ENCODE measurements around the gene SPTSSB.

Gene SPTSSB

GRCh38 chr3:161320837-161321236 lies 50.5 kb downstream of the SPTSSB start:
- Histone ChIP-seq H3K36me3 (ENCODE audit: control insufficient read depth, insufficient read depth, low read length) (no peaks in the 10 kb centered on the region), H2AFZ (no peak overlapping the region), H3K27me3 (ENCODE audit: control insufficient read depth, insufficient read depth, low read length) (no peaks in the 10 kb centered on the region), H3K4me1 (no peaks in the 10 kb centered on the region), H3K4me2 (ENCODE audit: low read length) (no peak overlapping the region), H3K4me3 (ENCODE audit: low read depth, low read length) (no peak overlapping the region), H3K79me2 (no peaks in the 10 kb centered on the region), H3K9me3 (ENCODE audit: control insufficient read depth, low read length) (no peaks in the 10 kb centered on the region), H3K9ac (no peak overlapping the region), H3K27ac (no peak overlapping the region)
- TF ChIP-seq CTCF (IDR thresholded peaks at IDR 0.05), result no peak

GRCh38 chr3:161319867-161320266 lies 51.5 kb downstream of the SPTSSB start:
- H3K4me3 ChIP-seq (ENCODE audit: low read depth, low read length), result no peak overlapping the region
- no peak overlapping the region for H3K27ac ChIP-seq
- H3K4me1 ChIP-seq, result no peaks in the 10 kb centered on the region
- no peaks in the 10 kb centered on the region for H3K27me3 ChIP-seq (ENCODE audit: control insufficient read depth, insufficient read depth, low read length)
- no peaks in the 10 kb centered on the region for H3K9me3 ChIP-seq (ENCODE audit: control insufficient read depth, low read length)
- no peaks in the 10 kb centered on the region for H3K79me2 ChIP-seq
- H3K9ac ChIP-seq, result no peak overlapping the region
- H3K36me3 ChIP-seq (ENCODE audit: control insufficient read depth, insufficient read depth, low read length), result no peaks in the 10 kb centered on the region
- TF ChIP-seq CTCF (IDR thresholded peaks at IDR 0.05), result no peak
- no peak overlapping the region for H2AFZ ChIP-seq
- H3K4me2 ChIP-seq (ENCODE audit: low read length), result no peak overlapping the region

GRCh38 chr3:161317077-161317476 lies 54.2 kb downstream of the SPTSSB start:
- no peak overlapping the region for H3K4me2 ChIP-seq (ENCODE audit: low read length)
- no peaks in the 10 kb centered on the region for H3K36me3 ChIP-seq (ENCODE audit: control insufficient read depth, insufficient read depth, low read length)
- no peaks in the 10 kb centered on the region for H3K79me2 ChIP-seq
- TF ChIP-seq CTCF (IDR thresholded peaks at IDR 0.05), result no peak
- H3K9me3 ChIP-seq (ENCODE audit: control insufficient read depth, low read length), result no peaks in the 10 kb centered on the region
- no peak overlapping the region for H3K9ac ChIP-seq
- no peak overlapping the region for H3K27ac ChIP-seq
- H3K4me3 ChIP-seq (ENCODE audit: low read depth, low read length), result no peak overlapping the region
- H2AFZ ChIP-seq, result no peak overlapping the region
- no peaks in the 10 kb centered on the region for H3K4me1 ChIP-seq
- H3K27me3 ChIP-seq (ENCODE audit: control insufficient read depth, insufficient read depth, low read length), result no peaks in the 10 kb centered on the region

- no peaks in the 10 kb centered on the region for H3K36me3 ChIP-seq (ENCODE audit: control insufficient read depth, insufficient read depth, low read length)
- no peak overlapping the region for H3K4me2 ChIP-seq (ENCODE audit: low read length)
- H2AFZ ChIP-seq, result no peak overlapping the region
- H3K9ac ChIP-seq, result no peak overlapping the region
- H3K27me3 ChIP-seq (ENCODE audit: control insufficient read depth, insufficient read depth, low read length), result no peaks in the 10 kb centered on the region
- no peaks in the 10 kb centered on the region for H3K79me2 ChIP-seq
- no peaks in the 10 kb centered on the region for H3K4me1 ChIP-seq
- H3K27ac ChIP-seq, result no peak overlapping the region
- TF ChIP-seq CTCF (IDR thresholded peaks at IDR 0.05), result no peak
- no peaks in the 10 kb centered on the region for H3K9me3 ChIP-seq (ENCODE audit: control insufficient read depth, low read length)
- no peak overlapping the region for H3K4me3 ChIP-seq (ENCODE audit: low read depth, low read length)
These were observed 55.2 kb downstream of the SPTSSB start for GRCh38 chr3:161316006-161316689.

DNA sequence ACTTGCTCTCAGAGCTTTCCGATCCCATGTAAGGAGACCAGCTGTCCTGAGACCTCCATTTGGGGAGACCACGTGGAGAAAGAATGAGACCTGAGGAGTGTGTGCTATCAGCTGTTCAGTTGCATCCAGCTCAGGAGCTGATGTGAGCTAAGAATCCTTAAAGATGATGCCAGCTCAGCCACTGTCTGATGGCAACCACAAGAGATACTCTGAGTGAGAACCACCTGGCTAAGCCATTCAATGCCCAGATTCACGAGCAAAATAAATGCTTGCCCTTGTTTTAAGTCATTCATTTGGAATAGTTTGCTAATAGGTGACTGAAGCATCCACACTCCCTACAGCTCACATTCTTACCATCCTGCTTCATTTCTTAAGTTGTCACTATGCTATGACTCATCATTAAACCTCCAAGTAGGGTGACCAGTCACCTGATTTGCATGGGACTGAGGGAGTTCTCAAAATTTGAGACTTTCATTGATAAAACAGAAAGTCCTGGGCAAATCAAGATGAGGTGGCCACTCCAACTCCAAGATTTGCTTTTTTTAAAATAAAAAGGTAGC lies 56.4 kb downstream of the SPTSSB start:
- Histone ChIP-seq H3K79me2 (no peaks in the 10 kb centered on the region), H3K4me1 (no peaks in the 10 kb centered on the region), H3K27me3 (ENCODE audit: control insufficient read depth, insufficient read depth, low read length) (no peaks in the 10 kb centered on the region), H3K27ac (no peak overlapping the region), H3K36me3 (ENCODE audit: control insufficient read depth, insufficient read depth, low read length) (no peaks in the 10 kb centered on the region), H3K9me3 (ENCODE audit: control insufficient read depth, low read length) (no peaks in the 10 kb centered on the region), H3K4me3 (ENCODE audit: low read depth, low read length) (no peak overlapping the region), H2AFZ (no peak overlapping the region), H3K9ac (no peak overlapping the region), H3K4me2 (ENCODE audit: low read length) (no peak overlapping the region)
- TF ChIP-seq CTCF (IDR thresholded peaks at IDR 0.05), result no peak

Measured in parathyroid adenoma (tissue), 2 donors.